Retinal pigment epithelial cell (primary cell): ENCODE measurements around the gene TSPAN2.
A peak's percentile ranks its signal among the peaks of the same experiment; 100 is the strongest.

ENCODE experiments used
- DNase-seq: peaks from one replicate; pipeline ENCODE4 v3.0.0-alpha.2; 2010; ENCODE audit warnings: low read depth
- H3K4me3 ChIP-seq: 2 replicates; pipeline ENCODE4 v1.5.1; 2011; ENCODE audit warnings: mild to moderate bottlenecking, low read length, control low read depth, moderate library complexity
- TF ChIP-seq, protein P1 (sequence below): conservative IDR thresholded peaks from 2 replicates; pipeline ENCODE4 v1.5.1; 2011; ENCODE audit warnings: low read depth, low read length, control low read depth, inconsistent platforms

The TSPAN2 gene

DNA sequence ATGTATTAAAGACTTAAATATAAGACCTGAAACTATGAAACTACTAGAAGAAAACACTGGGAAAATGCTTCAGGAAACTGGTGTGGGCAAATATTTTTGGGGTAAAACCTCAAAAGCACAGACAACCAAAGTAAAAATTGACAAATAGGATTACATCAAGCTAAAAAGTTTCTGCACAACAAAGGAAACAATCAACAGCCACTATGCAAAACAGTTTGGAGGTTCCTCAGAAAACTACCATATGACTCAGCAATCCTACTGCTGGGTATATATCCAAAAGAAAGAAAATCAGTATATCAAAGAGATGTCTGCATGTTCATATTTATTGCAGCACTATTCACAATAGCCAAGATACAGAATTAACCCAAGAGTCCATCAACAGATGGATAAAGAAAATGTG lies 42.6 kb downstream of the TSPAN2 start:
- TF ChIP-seq, protein P1, sequence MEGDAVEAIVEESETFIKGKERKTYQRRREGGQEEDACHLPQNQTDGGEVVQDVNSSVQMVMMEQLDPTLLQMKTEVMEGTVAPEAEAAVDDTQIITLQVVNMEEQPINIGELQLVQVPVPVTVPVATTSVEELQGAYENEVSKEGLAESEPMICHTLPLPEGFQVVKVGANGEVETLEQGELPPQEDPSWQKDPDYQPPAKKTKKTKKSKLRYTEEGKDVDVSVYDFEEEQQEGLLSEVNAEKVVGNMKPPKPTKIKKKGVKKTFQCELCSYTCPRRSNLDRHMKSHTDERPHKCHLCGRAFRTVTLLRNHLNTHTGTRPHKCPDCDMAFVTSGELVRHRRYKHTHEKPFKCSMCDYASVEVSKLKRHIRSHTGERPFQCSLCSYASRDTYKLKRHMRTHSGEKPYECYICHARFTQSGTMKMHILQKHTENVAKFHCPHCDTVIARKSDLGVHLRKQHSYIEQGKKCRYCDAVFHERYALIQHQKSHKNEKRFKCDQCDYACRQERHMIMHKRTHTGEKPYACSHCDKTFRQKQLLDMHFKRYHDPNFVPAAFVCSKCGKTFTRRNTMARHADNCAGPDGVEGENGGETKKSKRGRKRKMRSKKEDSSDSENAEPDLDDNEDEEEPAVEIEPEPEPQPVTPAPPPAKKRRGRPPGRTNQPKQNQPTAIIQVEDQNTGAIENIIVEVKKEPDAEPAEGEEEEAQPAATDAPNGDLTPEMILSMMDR, result no peak
- H3K4me3 ChIP-seq, result no peak overlapping the region
- DNase-seq, result no peak

DNA sequence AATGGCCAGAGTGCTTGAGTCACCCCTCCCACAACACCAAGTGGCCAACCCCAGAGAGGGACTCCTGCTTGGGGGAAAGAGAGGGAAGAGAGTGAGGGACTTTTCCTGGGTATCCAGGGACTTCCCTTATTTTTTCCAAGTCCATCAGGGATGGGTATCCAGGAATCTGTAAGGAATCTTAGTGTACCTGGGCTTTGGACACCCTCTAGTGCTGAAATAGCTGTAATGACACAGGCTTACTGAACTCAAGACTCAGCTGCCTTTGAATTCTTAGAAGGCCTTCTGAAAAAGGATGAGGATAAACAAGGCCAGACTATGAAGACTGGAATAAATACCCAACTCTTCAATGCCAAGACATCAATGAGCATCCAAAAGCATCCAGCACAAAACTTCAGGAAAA lies 47.6 kb downstream of the TSPAN2 start:
- no peak overlapping the region for H3K4me3 ChIP-seq
- no peak for DNase-seq
- TF ChIP-seq, protein P1, result peak; percentile 64

DNA sequence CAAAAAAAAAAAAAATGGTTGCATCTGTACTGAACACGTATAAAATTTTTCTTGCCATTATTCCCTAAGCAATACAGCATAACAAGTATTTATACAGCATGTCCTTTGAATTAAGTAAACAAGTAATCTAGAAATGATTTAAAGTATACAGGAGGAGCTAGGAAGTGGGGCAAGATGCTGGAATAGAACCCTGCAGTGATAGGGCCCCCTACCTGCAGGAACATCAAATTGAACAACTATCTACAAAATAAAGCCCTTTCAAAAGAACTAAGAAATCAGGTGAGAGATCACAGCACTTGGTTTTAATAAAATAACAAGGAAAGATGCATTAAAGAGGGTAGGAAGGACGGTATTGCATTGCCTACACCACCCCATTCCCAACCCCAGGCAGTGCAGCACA lies 48.8 kb downstream of the TSPAN2 start:
- TF ChIP-seq, protein P1, result peak; percentile 19
- no peak for DNase-seq
- no peak overlapping the region for H3K4me3 ChIP-seq

DNA sequence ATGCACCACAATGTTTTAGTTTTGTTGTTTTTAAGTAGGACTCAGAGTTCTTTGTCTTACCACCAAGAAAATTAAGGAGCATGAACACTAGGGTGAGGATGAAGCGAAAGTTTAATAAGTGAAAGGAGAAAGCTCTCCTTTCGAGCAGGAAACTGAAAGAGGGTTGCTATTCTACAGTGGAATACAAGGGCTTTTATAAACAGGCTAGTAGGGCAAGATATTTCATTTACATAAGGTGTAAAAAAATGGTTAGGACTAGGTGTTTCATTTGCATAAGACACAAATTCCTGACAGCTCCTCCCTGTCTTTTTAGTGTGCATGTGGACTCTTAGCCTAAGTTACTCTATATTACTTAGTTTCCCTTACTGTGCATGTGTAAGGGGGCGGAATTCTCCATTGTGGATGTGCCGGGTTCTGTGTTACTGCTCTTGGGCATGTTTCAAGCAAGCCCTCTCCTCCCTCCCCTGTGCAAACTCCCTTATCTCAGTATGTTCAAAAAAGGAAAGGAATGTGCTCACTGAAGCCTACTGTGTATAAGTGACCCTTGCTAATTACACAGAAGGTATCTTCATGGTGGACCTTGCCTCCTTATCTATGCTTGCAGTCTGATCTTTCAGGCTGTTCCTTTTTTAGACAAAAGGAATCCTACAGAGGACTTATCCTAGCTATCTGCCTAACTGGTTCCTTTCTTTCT lies 52.3 kb downstream of the TSPAN2 start:
- DNase-seq, result no peak
- TF ChIP-seq, protein P1, result no peak
- no peak overlapping the region for H3K4me3 ChIP-seq

DNA sequence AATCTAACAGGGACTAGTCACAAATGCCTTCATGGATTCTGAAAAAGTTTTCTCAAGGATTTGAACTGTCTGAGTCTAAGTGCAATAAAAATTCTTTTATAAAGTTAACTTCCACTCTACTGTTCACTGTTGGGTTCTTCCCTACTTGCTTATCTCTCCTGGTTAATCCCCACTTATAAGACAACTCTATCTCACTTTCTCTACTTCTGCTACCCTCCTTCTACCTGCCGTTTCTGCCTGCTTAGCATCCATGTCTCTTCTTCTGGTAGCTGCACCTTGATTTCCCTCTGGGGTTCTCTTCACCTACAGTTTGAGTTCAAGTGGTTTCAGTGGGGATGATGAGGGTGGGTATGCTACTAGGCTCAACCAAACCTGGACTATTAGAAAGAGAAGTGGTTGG lies 53.7 kb downstream of the TSPAN2 start:
- no peak for DNase-seq
- no peak overlapping the region for H3K4me3 ChIP-seq
- TF ChIP-seq, protein P1, result no peak

DNA sequence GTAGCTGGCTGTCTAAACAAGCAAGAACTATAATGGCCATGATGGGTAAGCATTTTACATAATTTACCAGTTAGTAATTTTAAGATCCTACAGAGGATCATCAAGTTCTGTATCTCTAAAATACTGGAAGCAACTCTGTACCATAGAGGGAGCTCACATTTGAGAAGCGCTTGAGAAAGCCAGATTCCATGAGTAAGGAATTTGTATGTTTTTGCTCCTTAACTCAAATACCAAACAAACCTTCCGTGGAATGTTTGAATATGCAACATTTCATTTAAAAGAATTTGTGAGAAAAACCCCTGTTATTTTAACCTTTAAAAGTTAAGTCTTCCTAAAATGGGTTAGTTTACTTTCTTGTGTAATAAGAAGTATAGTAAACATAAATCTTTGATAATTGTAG lies 57.7 kb downstream of the TSPAN2 start:
- DNase-seq, result no peak
- TF ChIP-seq, protein P1, result no peak

DNA sequence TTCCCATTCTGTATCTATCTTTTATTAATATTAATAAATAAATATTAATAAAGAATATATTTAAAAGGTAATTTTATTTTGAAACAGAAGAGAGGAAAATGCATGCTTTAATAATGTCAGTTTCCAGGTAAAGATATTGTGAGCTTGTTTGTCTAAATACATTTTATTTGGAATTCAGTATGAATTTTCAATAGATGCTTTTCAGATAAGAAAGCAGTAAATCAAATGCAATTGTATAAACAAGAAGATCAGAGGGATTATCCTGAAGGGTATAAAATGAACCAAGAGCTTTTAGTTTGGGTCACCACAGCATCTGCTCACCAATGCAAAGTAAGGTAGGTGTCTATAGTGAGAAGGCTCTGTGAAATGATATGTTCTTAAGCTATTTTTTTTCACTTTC lies 59.8 kb downstream of the TSPAN2 start, which contains the start of gene TSHB:
TSHB (plus strand) TSS at position 301 of the 400 bp plus-strand sequence. CDS start 3,537 bp downstream, outside the sequence.
- TF ChIP-seq, protein P1, result no peak
- no peak within 1 kb of the TSS for H3K4me3 ChIP-seq
- no peak for DNase-seq

More for the DNA sequence above, 57.7 kb downstream of the TSPAN2 start:
- H3K4me3 ChIP-seq, result no peak overlapping the region
